ENCODE measurements around the gene WDR6.

GRCh38 chr3:49021213-49021812 is 14.1 kb downstream of the WDR6 start:
- no peak for TF ChIP-seq GATA2 (IDR thresholded peaks at IDR 0.05; ENCODE audit: low read depth, low read length)
- no peak for TF ChIP-seq GATA3 (IDR thresholded peaks at IDR 0.05; ENCODE audit: low read depth, low read length)
